Endothelial cell of umbilical vein (primary cell): ENCODE results near the gene MYO1F. TPM values are rescaled to one million over a fixed set of nuclear protein-coding genes. Genes with fewer than 3 reads are reported as not detected.

Source experiments
- BruUV-seq: library from RNA; stranded (reverse); fragments of 400-500 nt; replicated peaks from 2 replicates; lab custom pipeline; 2021; lab: Mats Ljungman, UMichigan
- CTCF ChIA-PET: fragments of 300-600, 350-600 bp; sonication (Branson Sonifier 250); formaldehyde crosslinking; loops from one replicate; lab custom pipeline; 2021; ENCODE audit warnings: antibody characterized with exemption, inconsistent platforms; lab: Charles Lee
- POLR2A ChIA-PET: fragments of 300-600, 350-600 bp; sonication (Branson Sonifier 250); formaldehyde crosslinking; loops from one replicate; lab custom pipeline; 2021; ENCODE audit warnings: antibody characterized with exemption, inconsistent platforms; lab: Charles Lee
- DNase-seq: peaks from one replicate; pipeline ENCODE4 v3.0.0-alpha.2; 2011; ENCODE audit warnings: low read depth, low spot score
- FAIRE-seq: peaks from 2 replicates; lab custom pipeline; 2011; peaks lifted over from hg19 to GRCh38; lab: Jason Lieb, UNC
- H2AFZ ChIP-seq: 2 replicates; pipeline ENCODE4 v1.6.0; 2012; ENCODE audit warnings: low read depth, low read length, control low read depth, inconsistent platforms
- H3K27ac ChIP-seq: 2 replicates; pipeline ENCODE4 v1.5.1; 2011; ENCODE audit warnings: low read depth, mild to moderate bottlenecking, control low read depth, low read length, moderate library complexity; ENCODE audit not compliant: insufficient read depth
- H3K27me3 ChIP-seq, 2 experiments: 2 replicates each; pipeline versions ENCODE4 v1.6.0 to v1.6.1; 2011; ENCODE audit warnings: low read length in 2 of 2, mixed read lengths in 1 of 2; ENCODE audit not compliant: control insufficient read depth in 2 of 2, insufficient read depth in 2 of 2
- H3K36me3 ChIP-seq, 2 experiments: 2 replicates in 1 of 2; 3 replicates in 1 of 2; pipeline ENCODE4 v1.5.1; 2011; ENCODE audit warnings: low read length in 2 of 2, mild to moderate bottlenecking in 1 of 2, moderate library complexity in 1 of 2; ENCODE audit not compliant: control insufficient read depth in 2 of 2, insufficient read depth in 2 of 2; ENCODE audit errors: extremely low read depth in 1 of 2
- H3K4me1 ChIP-seq: 3 replicates; pipeline ENCODE4 v1.5.1; 2011; ENCODE audit warnings: mild to moderate bottlenecking, low read length; ENCODE audit not compliant: control insufficient read depth, insufficient read depth; ENCODE audit errors: extremely low read depth
- H3K4me2 ChIP-seq: 2 replicates; pipeline ENCODE4 v1.6.1; 2011; ENCODE audit warnings: low read length, control low read depth, mixed read lengths; ENCODE audit not compliant: insufficient read depth
- H3K4me3 ChIP-seq, 3 experiments: fragments of 200-600 bp in 1 of 3; sonication (generic), shearing (Covaris generic) in 1 of 3; replicated peaks in 1 of 3; 2 replicates each; pipeline ENCODE4 v1.5.1; 2011 to 2016; ENCODE audit warnings: control low read depth in 3 of 3, low read length in 3 of 3, mild to moderate bottlenecking in 2 of 3, inconsistent platforms in 1 of 3, low read depth in 1 of 3, moderate library complexity in 1 of 3; ENCODE audit not compliant: insufficient read depth in 1 of 3
- H3K79me2 ChIP-seq: 2 replicates; pipeline ENCODE4 v1.6.0; 2012; ENCODE audit warnings: low read length, inconsistent platforms; ENCODE audit not compliant: control insufficient read depth, insufficient read depth
- H3K9ac ChIP-seq: replicated peaks from 2 replicates; pipeline ENCODE3; 2011; ENCODE audit warnings: low read length, control low read depth; ENCODE audit not compliant: insufficient read depth; ENCODE audit errors: extremely low read depth
- H3K9me1 ChIP-seq: replicated peaks from 3 replicates; pipeline ENCODE4 v1.6.0; 2011; ENCODE audit warnings: mild to moderate bottlenecking, low read length; ENCODE audit not compliant: control insufficient read depth, insufficient read depth; ENCODE audit errors: extremely low read depth
- H3K9me3 ChIP-seq: replicated peaks from 2 replicates; pipeline ENCODE4 v1.5.1; 2012; ENCODE audit warnings: low read length, inconsistent platforms; ENCODE audit not compliant: control insufficient read depth, insufficient read depth
- H4K20me1 ChIP-seq: replicated peaks from 2 replicates; pipeline ENCODE3; 2011; ENCODE audit warnings: mild to moderate bottlenecking, low read length; ENCODE audit not compliant: control insufficient read depth, insufficient read depth; ENCODE audit errors: extremely low read depth
- GATA2 ChIP-seq: IDR thresholded peaks from 2 replicates; pipeline ENCODE4 v1.7.0; 2011; ENCODE audit warnings: low read depth, mild to moderate bottlenecking, moderate library complexity, mixed read lengths, low read length; ENCODE audit not compliant: insufficient read length, insufficient read depth
- JUN ChIP-seq: IDR thresholded peaks from 2 replicates; pipeline ENCODE4 v1.6.1; 2011; ENCODE audit warnings: borderline replicate concordance, low read depth; ENCODE audit not compliant: insufficient read length, insufficient read depth
- MYC ChIP-seq: IDR thresholded peaks from one replicate; pipeline ENCODE4 v1.6.1; 2011; ENCODE audit warnings: mild to moderate bottlenecking, low read depth, low read length
- POLR2AphosphoS5 ChIP-seq: IDR thresholded peaks from 2 replicates; pipeline ENCODE4 v1.6.1; 2012; ENCODE audit warnings: low read depth, mild to moderate bottlenecking, control low read depth, low read length, moderate library complexity; ENCODE audit not compliant: insufficient read depth
- dilution Hi-C: fragments of 300-500 bp; cut with MboI; formaldehyde crosslinking; loops from one replicate; pipeline ENCODE4 v1.15.0; 2019; ENCODE audit warnings: low sequenced_read_pairs; ENCODE audit not compliant: extremely low pct_ligation_motif_present
- intact Hi-C: fragments of 100-400 bp; cut with micrococcal nuclease; formaldehyde crosslinking; loops from one replicate; pipeline ENCODE4 v1.10.0; 2022
- polyA plus RNA-seq, 4 experiments: library from polyadenylated mRNA; depleted of rRNA in 3 of 4; stranded (reverse) in 3 of 4; unstranded in 1 of 4; fragments of >200 nt; gene quantifications; 2 replicates each; pipeline versions ENCODE4 v1.2.1 to v1.2.3, GENCODE V29; 2011 to 2012; ENCODE audit warnings: missing spikeins in 1 of 4
- total RNA-seq: library from RNA; stranded (reverse); gene quantifications from 2 replicates; pipeline ENCODE4 v1.2.3, GENCODE V29; 2021
- TF ChIP-seq, protein P1 (sequence below): IDR thresholded peaks from 2 replicates; pipeline ENCODE4 v1.6.1; 2011; ENCODE audit not compliant: insufficient read depth, insufficient read length
- TF ChIP-seq, protein P2 (sequence below), 2 donors: IDR thresholded peaks; 1 replicate in 1 of 2; 2 replicates in 1 of 2; pipeline ENCODE4 v1.5.1; 2011; ENCODE audit warnings: low read length in 2 of 2, mild to moderate bottlenecking in 2 of 2, moderate library complexity in 2 of 2, control low read depth in 1 of 2, inconsistent platforms in 1 of 2, low read depth in 1 of 2; ENCODE audit not compliant: insufficient read depth in 1 of 2; ENCODE audit errors: extremely low read depth in 1 of 2

MYO1F gene
- total and polyA plus RNA-seq, 2 donors (not counting 3 experiments of a cell fraction or from before 2014, with no cell fraction given), result 0.22 to 0.39 TPM

DNA sequence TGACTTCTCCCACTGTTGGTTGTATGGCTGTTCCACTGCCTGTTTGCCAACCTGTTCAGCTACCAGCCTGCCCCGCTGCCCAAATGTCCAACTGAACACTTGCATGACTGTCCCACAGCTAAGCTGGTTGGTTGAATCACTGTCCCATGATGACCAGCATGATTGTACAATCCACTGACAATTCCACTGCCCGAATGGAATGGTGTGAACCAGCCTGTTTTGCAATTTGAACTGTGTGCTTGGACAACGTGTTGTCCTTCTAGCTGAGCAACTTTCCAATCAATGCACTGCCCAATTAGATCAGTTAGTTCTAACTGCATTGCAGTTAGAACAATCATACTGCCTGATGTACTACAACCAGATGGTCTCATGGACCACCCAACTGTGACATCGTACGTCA is 24.6 kb upstream of the MYO1F start:
- FAIRE-seq (no peak), DNase-seq (no peak)
- ChIA-PET POLR2A (no interaction called here), CTCF (interaction anchor here (1.5 kb wide), 1 partner anchor 12 kb away, joined by 3 read pairs; no protein-coding TSS in a partner anchor)
- Histone ChIP-seq H3K27me3 (no peaks in the 10 kb centered on the region), H4K20me1 (no peaks in the 10 kb centered on the region), H3K4me2 (no peak overlapping the region), H3K9me1 (no peaks in the 10 kb centered on the region), H3K79me2 (no peaks in the 10 kb centered on the region), H3K9ac (no peak overlapping the region), H3K4me1 (no peaks in the 10 kb centered on the region), H3K9me3 (no peaks in the 10 kb centered on the region), H3K4me3 (no peak overlapping the region), H2AFZ (no peak overlapping the region), H3K36me3 (no peaks in the 10 kb centered on the region), H3K27ac (no peak overlapping the region)
- no TSS peak for BruUV-seq
- no peak for TF ChIP-seq POLR2AphosphoS5
- TF ChIP-seq MYC, result no peak
- intact Hi-C loops (no loop called here), dilution Hi-C loops (no loop called here)

DNA sequence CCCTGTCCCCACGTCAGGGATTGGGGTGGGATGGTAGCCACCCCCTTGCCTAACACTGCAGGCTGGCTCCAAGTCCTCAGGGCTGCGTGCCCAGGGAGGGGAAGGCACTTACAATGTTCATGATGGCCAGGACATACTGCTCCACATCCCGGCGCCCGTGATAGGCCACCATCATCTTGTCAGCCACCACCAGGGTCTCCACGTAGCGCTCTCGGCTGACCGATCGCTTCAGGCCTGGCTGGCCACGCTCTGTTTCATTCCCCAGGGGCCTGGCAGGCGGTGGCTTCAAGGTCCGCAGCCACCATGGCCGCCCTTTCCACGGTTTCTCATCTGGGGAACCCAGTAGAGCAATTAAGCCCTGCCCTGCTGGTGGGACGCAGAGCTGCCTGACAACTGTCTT is 23.6 kb upstream of the MYO1F start:
- POLR2A ChIA-PET, result no interaction called here
- Histone ChIP-seq H2AFZ (no peak overlapping the region), H3K36me3 (no peaks in the 10 kb centered on the region), H3K9me3 (no peaks in the 10 kb centered on the region), H3K27ac (no peak overlapping the region), H4K20me1 (no peaks in the 10 kb centered on the region), H3K79me2 (no peaks in the 10 kb centered on the region), H3K4me3 (no peak overlapping the region), H3K9me1 (no peaks in the 10 kb centered on the region), H3K4me2 (no peak overlapping the region), H3K4me1 (no peaks in the 10 kb centered on the region), H3K9ac (no peak overlapping the region), H3K27me3 (no peaks in the 10 kb centered on the region)
- DNase-seq (no peak), FAIRE-seq (no peak)
- intact Hi-C loops, result no loop called here
- BruUV-seq, result no TSS peak
- dilution Hi-C loops, result no loop called here
- TF ChIP-seq, protein P1, sequence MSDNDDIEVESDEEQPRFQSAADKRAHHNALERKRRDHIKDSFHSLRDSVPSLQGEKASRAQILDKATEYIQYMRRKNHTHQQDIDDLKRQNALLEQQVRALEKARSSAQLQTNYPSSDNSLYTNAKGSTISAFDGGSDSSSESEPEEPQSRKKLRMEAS, result no peak
- no peak for TF ChIP-seq GATA2
- TF ChIP-seq, protein P2, sequence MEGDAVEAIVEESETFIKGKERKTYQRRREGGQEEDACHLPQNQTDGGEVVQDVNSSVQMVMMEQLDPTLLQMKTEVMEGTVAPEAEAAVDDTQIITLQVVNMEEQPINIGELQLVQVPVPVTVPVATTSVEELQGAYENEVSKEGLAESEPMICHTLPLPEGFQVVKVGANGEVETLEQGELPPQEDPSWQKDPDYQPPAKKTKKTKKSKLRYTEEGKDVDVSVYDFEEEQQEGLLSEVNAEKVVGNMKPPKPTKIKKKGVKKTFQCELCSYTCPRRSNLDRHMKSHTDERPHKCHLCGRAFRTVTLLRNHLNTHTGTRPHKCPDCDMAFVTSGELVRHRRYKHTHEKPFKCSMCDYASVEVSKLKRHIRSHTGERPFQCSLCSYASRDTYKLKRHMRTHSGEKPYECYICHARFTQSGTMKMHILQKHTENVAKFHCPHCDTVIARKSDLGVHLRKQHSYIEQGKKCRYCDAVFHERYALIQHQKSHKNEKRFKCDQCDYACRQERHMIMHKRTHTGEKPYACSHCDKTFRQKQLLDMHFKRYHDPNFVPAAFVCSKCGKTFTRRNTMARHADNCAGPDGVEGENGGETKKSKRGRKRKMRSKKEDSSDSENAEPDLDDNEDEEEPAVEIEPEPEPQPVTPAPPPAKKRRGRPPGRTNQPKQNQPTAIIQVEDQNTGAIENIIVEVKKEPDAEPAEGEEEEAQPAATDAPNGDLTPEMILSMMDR (IDR thresholded peaks at IDR 0.05; ENCODE audit: extremely low read depth in 1 of 2, insufficient read depth in 1 of 2, low read depth in 1 of 2, low read length in 2 of 2), result no peak
- no peak for TF ChIP-seq JUN
- CTCF ChIA-PET, result no interaction called here
